Subcutaneous abdominal adipose tissue (tissue), 5 donors: ENCODE data around the gene PLEK2.

ENCODE experiments used
- H3K27ac ChIP-seq: one replicate; pipeline ENCODE4 v1.7.0; 2013; ENCODE audit warnings: low read depth, mild to moderate bottlenecking, inconsistent platforms, low read length, moderate library complexity
- H3K27me3 ChIP-seq, 5 donors: one replicate each; pipeline ENCODE4 v1.7.0; 2013; ENCODE audit warnings: low read length in 5 of 5, inconsistent platforms in 1 of 5; ENCODE audit not compliant: control insufficient read depth in 5 of 5, insufficient read depth in 4 of 5
- H3K36me3 ChIP-seq, 5 donors: one replicate each; pipeline ENCODE4 v1.7.0; 2013; ENCODE audit warnings: low read length in 5 of 5; ENCODE audit not compliant: control insufficient read depth in 5 of 5, insufficient read depth in 5 of 5
- H3K4me1 ChIP-seq, 5 donors: one replicate each; pipeline ENCODE4 v1.7.0; 2013; ENCODE audit warnings: low read length in 5 of 5, mild to moderate bottlenecking in 3 of 5, moderate library complexity in 1 of 5; ENCODE audit not compliant: control insufficient read depth in 5 of 5, insufficient read depth in 5 of 5
- H3K4me3 ChIP-seq, 5 donors: one replicate each; pipeline ENCODE4 v1.7.0; 2013; ENCODE audit warnings: low read length in 5 of 5, low read depth in 1 of 5
- H3K9ac ChIP-seq, 5 donors: one replicate each; pipeline ENCODE4 v1.7.0; 2013; ENCODE audit warnings: low read length in 5 of 5, mild to moderate bottlenecking in 4 of 5, moderate library complexity in 3 of 5
- H3K9me3 ChIP-seq, 5 donors: one replicate each; pipeline ENCODE4 v1.7.0; 2013; ENCODE audit warnings: low read length in 5 of 5; ENCODE audit not compliant: control insufficient read depth in 5 of 5
- donor health status: healthy.
- donor health status: healthy.
- donor health status: healthy.
- donor health status: healthy.
- donor health status: healthy.

PLEK2 gene

DNA sequence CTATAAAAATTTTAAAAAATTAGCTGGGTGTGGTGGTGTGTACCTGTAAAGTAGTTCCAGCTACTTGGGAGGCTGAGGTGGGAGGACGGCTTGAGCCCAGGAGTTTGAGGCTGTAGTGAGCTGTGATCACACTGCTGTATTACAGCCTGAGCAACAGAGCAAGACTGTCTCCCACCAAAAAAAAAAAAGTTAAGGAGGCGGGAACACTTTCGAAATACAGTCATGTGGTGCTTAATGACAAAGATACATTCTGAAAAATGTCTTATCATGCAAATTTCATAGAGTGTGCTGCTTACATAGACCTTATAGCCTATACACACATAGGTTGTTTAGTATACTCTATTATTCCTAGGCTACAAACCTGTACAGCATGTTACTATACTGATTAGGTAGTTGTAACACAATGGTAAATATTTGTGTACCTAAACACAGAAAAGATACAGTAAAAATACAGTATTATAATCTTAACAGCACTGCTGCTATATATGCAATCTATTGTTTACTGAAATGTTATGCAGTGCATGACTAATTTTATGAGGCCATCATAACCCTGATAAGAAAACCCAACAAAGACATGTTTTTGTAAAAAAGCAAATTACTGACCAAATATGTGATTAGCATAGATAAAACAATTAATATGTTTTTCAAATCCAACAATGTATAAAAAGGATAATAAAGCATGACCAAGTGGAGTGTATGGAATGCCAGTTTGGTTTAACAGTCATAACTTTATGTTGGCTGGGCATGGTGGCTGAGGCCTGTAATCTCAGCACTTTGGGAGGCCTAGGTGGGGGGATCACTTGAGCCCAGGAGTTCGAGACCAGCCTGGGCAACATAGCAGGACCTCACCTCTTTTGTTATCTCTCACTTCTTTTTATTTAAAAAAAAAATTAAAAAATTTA is 40.5 kb downstream of the PLEK2 start:
- Histone ChIP-seq H3K36me3 (peaks cover 45 to 76% (median 67%) of the 10 kb centered on the region in 5 donors), H3K27ac (no peak overlapping the region)

DNA sequence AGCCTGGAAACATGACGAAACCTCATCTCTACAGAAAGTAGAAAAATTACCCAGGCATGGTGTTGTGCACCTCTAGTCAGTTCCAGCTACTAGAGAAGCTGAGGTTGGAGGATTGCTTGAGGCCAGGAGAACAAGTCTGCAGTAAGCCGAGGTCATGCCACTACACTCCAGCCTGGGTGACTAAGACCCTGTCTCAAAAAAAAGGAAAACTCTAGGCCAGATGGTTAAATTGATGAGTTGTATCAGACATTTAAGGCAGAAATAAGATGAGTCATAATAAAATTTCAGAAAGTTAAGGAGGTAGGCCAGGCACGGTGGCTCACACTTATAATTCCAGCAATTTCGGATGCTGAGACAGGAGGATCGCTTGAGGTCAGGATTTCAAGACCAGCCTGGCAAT is 41.1 kb downstream of the PLEK2 start:
- no peaks in the 10 kb centered on the region for H3K27me3 ChIP-seq
- no peaks in the 10 kb centered on the region for H3K4me1 ChIP-seq
- no peak overlapping the region for H3K4me3 ChIP-seq
- H3K36me3 ChIP-seq, result peaks cover 42 to 76% (median 66%) of the 10 kb centered on the region in 5 donors
- no peak overlapping the region for H3K9ac ChIP-seq
- H3K9me3 ChIP-seq, result no peaks in the 10 kb centered on the region
- no peak overlapping the region for H3K27ac ChIP-seq

More for the DNA sequence above, 40.5 kb downstream of the PLEK2 start:
- Histone ChIP-seq H3K9ac (no peak overlapping the region), H3K4me1 (no peaks in the 10 kb centered on the region), H3K4me3 (no peak overlapping the region), H3K9me3 (no peaks in the 10 kb centered on the region), H3K27me3 (no peaks in the 10 kb centered on the region)

DNA sequence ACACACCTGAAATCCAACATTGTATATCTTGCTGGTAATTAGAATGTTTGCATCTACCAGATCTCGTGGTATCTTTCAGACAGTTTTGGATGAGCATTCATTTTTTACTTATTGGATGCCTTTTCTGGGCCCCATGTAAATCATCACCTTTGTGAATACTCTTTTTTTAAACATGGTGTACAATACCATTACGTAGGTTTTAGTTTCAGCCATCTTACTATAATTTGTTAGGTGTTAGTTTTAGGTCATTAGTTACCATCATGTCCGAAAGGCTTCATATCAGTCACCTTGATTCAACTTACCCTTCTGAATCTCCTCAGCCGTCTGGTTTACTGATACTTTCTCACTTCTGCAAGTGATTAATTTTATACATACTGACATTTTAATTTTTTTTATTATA is 46.5 kb downstream of the PLEK2 start:
- no peak overlapping the region for H3K9ac ChIP-seq
- H3K4me3 ChIP-seq, result no peak overlapping the region
- no peak overlapping the region for H3K27ac ChIP-seq
- H3K36me3 ChIP-seq, result peaks cover 27 to 48% (median 42%) of the 10 kb centered on the region in 5 donors
- no peaks in the 10 kb centered on the region for H3K27me3 ChIP-seq
- H3K4me1 ChIP-seq, result peaks cover 0 to 29% (median 21%) of the 10 kb centered on the region in 5 donors
- H3K9me3 ChIP-seq, result no peaks in the 10 kb centered on the region

DNA sequence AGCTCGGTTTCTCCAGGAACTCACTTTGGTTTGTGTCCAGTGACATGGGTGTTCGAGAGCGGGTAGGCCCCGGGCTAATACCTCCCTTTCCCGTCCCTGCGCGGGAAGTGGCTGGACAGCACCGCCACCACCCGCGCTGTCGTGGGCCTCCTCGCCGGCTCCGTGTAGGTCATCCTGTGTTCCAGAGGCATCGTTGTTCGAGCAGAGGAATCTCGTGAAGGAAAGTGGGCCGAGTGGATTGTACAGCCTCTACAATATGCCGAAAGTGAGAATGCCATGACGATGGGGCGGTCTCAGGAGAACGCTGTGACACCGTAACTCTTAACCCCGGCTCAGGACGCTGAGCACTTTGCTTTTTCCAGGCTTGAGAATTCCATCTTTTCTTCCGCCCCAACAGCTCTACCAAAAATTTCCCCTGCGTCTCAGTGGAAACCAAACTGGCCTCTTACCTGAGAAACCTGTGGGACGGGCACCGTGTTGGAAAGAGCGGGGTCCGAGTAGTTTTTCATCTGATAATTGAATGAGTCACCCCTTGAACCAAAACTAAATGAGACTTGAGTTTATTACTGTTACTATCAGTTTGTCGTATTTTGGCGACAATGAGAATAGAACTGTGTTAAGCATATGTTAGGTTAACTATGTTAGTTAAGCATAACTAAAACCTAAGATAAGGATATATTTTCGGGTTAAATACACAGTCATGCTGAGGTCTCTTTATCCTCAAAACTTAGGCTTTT is 51.3 kb downstream of the PLEK2 start:
- Histone ChIP-seq H3K4me3 (peak overlapping the region; percentile 82 to 99 (median 88)), H3K4me1 (peaks cover 5 to 52% (median 49%) of the 10 kb centered on the region in 5 donors), H3K9me3 (no peaks in the 10 kb centered on the region), H3K27ac (peak overlapping the region; percentile 97), H3K27me3 (no peaks in the 10 kb centered on the region), H3K36me3 (peaks cover 8 to 11% (median 10%) of the 10 kb centered on the region in 5 donors), H3K9ac (peak overlapping the region; percentile 83 to 97 (median 89))

DNA sequence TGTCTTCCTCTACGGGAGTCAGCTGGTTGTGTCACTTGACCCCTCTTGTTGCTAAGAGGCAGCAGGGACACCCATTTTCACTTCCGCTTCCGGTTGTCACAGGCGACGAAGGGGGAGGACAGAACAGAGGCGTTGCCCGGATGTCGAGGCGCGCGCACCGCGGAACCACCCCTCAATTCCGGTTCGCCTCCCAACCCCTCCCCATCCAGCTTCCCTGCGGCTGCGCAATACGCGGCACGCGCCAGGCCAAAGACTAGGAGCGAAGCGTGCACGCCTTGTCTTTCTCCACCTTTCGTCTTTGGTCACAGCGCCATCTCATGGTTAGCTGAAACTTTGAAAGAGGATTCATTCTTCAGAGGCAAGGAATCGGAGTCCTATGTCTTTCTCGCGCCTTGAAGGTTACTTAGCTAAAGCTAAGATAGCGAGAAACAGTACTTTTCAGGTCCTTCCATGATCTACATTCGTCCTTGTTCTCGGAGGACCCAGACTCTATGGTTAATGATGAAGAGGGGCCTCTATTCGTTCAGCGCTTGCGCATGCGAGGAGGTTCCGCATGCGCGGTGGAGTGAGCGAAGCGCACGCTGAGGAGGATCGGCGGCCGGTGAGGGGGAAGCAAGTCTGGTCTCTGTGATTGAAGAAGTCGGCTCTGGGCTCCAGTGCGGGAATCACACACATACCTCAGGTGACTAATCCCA is 52.0 kb downstream of the PLEK2 start, which contains the start of the genes ATP6V1D and EIF2S1:
TSS of gene ATP6V1D (minus strand) at position 30 of the 695 bp plus-strand sequence. CDS start 106 bp downstream, outside the sequence.
TSS of gene EIF2S1 (plus strand) at position 554 of the 695 bp plus-strand sequence. CDS start 4,440 bp downstream, outside the sequence.
- Histone ChIP-seq H3K4me3 (peak within 1 kb of the TSS; percentile 82 to 99 (median 88)), H3K9me3 (no peaks in the 10 kb centered on the region), H3K36me3 (peaks cover under 1 to 4% (median 3%) of the 10 kb centered on the region in 5 donors), H3K27ac (peak within 1 kb of the TSS; percentile 97), H3K4me1 (peaks cover 5 to 52% (median 49%) of the 10 kb centered on the region in 5 donors), H3K9ac (peak within 1 kb of the TSS; percentile 83 to 98 (median 97)), H3K27me3 (no peaks in the 10 kb centered on the region)

DNA sequence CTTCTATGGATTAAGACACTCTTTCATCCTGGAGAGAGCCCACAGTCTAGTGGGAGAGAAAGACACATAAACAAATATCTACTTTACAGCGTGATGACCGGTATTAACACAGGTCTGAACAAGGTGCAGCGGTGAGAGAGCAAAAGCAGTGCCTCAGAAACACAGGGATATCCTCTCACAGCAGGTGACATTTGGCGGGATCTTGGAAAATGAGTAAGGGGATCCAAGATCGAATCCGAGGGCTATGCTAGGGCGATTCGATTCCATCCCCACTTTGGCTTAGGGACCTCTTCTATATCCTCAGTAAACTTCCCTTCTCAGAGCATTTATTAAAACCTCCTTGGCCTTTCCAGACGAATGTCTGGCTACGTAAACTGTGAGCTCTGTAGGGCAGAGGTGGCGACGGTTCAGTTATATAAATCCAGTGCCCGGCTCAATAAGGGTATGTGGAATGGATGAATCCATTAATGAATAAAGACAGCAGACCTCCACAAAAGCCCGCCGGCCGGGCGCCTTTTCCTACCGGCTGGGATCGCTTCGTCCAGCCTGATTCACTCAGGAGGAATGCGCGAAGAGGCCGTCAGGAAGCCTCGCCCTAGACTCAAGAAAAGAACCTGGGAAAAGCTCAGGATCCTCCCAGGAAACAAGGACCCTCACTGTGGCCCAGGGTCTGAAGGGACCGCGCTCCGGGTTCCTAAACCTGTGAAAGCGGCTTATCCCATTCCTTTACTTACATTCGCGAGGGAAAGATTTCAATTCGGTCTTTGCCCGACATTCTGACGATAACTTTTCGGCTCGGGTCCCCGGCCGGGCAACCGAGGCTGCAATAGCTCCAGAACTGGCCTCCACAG is 52.8 kb downstream of the PLEK2 start:
- peak overlapping the region; percentile 97 for H3K27ac ChIP-seq

DNA sequence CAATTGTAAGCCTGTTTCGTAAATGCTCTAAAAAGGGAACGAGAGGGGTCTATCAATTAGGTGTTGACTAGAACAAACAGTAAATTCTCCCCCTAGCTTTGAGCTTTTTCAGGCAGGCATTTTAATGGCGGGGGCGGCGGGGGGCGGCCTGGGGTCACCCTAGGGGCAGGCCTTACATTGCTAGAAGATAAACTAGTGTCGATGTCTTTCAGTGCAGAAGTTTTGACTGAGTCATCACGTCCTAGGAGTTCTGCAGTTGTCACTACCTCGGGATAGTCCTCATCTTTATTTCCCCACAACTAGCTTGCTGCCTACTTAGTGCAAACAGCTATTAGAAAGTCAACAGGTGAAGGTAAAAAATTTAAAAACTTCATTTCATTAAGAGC is 54.0 kb downstream of the PLEK2 start:
- H3K4me1 ChIP-seq, result peaks cover 5 to 50% (median 44%) of the 10 kb centered on the region in 5 donors
- peak overlapping the region; percentile 26 to 98 (median 56) for H3K9ac ChIP-seq
- peak overlapping the region; percentile 97 for H3K27ac ChIP-seq
- no peaks in the 10 kb centered on the region for H3K9me3 ChIP-seq
- no peaks in the 10 kb centered on the region for H3K27me3 ChIP-seq
- peak overlapping the region; percentile 34 to 99 (median 82) for H3K4me3 ChIP-seq
- H3K36me3 ChIP-seq, result peaks cover 0 to 4% (median 0%) of the 10 kb centered on the region in 5 donors

More for the DNA sequence above, 52.8 kb downstream of the PLEK2 start:
- H3K27me3 ChIP-seq, result no peaks in the 10 kb centered on the region
- H3K4me3 ChIP-seq, result peak overlapping the region; percentile 81 to 99 (median 85)
- H3K9me3 ChIP-seq, result no peaks in the 10 kb centered on the region
- H3K36me3 ChIP-seq, result no peaks in the 10 kb centered on the region
- peak overlapping the region; percentile 83 to 98 (median 97) for H3K9ac ChIP-seq
- peaks cover 5 to 52% (median 49%) of the 10 kb centered on the region in 5 donors for H3K4me1 ChIP-seq

DNA sequence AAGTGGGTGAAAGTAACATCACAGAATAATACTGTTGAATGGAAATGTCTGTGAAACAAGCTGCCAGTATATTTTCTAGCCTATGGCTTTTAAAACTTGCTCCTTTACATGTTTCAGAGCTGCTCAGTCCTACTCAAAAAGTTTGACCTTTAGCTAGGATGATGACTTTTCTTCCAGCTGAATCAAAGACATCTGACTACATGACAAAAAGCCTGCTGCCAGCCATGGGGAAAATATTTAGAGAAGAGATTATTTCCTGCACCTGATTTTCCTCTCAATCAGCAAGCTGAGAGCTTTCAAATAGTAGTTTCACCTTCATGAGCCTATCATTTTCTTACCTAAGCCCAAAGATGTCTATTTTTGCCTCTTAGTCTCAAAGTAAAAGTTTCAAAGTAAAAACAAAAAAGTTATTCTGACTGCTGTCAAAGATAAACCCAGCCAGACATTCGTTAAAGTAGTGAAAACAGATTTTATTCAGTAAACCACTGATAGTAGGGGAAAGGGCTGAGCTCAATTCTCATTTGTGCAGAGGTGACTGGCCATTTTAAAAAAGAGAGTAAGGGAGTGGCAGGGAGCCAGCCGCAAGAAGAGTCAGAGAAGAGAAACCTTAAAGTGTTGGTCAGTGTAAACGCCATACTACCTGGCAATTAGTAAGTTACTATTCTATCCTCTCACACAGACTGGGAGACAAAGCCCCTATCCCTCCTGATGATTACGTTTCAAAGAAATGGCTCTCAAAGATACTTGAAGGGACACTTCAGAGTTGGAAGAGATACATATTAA is 54.6 kb downstream of the PLEK2 start:
- peak overlapping the region; percentile 26 to 98 (median 56) for H3K9ac ChIP-seq
- H3K9me3 ChIP-seq, result no peaks in the 10 kb centered on the region
- H3K27ac ChIP-seq, result peak overlapping the region; percentile 97
- H3K4me3 ChIP-seq, result peak overlapping the region; percentile 34 to 99 (median 81)
- peaks cover 0 to 7% (median 0%) of the 10 kb centered on the region in 5 donors for H3K36me3 ChIP-seq
- H3K4me1 ChIP-seq, result peaks cover 5 to 48% (median 44%) of the 10 kb centered on the region in 5 donors
- no peaks in the 10 kb centered on the region for H3K27me3 ChIP-seq
